HG03442 (cell line): Measurements from ENCODE around the gene SH2D3A.
A peak's percentile ranks its signal among the peaks of the same experiment; 100 is the strongest.

Experiments
- ATAC-seq: cut with Tn5 transposase; IDR thresholded peaks from one replicate; pipeline ENCODE4 v1.9.1; 2021; ENCODE audit warnings: mild to moderate bottlenecking, moderate library complexity; ENCODE audit not compliant: unreplicated experiment

The SH2D3A gene

GRCh38 chr19:6738787-6739389 is 28.3 kb downstream of the SH2D3A start:
- ATAC-seq = no peak

GRCh38 chr19:6737873-6738786 is 29.1 kb downstream of the SH2D3A start:
- no peak for ATAC-seq

DNA sequence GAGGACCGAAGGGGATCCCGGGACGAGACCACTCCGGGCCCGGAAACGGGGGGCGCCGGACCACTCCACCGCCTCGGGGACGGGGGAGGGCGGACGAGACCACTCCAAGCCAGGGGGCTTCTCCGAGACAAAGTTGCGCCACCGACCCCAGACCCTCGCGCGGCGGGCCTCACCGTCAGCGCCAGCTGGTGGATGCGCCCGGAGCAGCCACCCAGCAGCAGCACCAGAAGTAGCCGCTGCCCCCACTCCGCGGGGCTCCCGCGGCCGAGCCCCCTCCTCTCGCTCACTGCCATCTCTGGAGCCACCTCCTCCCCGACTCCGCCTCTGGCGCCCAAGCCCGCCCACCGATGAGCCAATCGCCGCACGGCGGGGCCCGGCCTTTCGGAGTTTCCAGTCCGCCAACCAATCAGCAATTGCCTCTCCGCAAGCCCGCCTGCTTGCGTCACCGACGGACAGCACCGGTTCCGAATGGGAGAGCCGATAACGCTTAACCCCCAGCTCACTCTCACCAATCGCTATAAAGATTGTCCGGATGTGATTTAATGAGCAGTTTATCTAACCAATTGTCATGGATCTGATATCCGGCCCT is 29.9 kb downstream of the SH2D3A start, which contains the start of gene GPR108:
TSS of gene GPR108 (minus strand) at position 297 of the 589 bp plus-strand sequence. CDS start at position 293, 4 bp downstream.
- ATAC-seq = peak; percentile 57

DNA sequence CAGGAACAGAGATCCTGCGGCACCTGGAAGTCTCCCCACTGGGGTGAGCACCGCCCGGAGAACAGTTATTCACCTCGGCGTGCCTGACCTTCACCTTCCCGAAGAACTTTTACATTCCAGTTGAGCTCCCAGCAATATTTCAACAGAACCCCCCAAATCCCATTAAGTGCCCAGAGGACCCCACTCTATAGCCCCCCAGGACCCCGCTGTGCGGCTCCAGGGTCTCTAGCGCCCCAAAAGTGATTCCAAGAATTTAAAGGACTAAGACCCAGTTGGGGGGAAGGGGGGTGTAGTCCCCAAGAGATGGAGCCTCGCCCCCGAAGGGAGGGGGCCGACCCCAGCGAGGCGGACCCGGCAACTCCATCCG is 30.3 kb downstream of the SH2D3A start:
- ATAC-seq = no peak

GRCh38 chr19:6736169-6736916 is 30.9 kb downstream of the SH2D3A start:
- no peak for ATAC-seq

- no peak for ATAC-seq
Measured at GRCh38 chr19:6735181-6735911, 31.9 kb downstream of the SH2D3A start.

DNA sequence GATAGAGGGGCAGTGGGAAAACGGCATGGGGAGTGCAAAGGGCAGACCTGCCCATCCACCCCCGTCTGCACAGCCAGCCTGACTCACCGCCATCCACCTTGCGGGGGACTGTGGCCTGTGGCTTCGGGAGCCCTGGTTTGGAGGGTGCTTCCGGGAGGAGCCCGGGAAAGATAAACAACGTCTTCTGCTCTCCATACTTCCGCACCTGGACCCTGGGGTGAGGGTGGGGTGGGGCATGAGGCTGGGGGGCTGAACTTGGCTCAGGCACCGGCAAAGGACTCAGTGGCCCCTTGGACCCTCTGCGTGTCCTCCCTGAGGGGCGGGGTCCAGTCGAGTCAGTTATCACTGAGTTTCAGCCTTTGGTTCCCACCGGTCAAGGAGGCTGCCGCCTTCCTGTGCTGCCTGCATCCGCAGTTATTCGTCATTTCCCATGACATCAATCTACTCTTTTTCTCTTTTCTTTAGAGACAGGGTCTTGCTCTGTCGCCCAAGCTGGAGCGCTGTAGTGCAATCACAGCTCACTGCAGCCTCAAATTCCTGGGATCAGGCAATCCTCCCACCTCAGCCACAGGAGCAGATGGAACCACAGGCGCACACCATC is 33.0 kb downstream of the SH2D3A start:
- no peak for ATAC-seq

DNA sequence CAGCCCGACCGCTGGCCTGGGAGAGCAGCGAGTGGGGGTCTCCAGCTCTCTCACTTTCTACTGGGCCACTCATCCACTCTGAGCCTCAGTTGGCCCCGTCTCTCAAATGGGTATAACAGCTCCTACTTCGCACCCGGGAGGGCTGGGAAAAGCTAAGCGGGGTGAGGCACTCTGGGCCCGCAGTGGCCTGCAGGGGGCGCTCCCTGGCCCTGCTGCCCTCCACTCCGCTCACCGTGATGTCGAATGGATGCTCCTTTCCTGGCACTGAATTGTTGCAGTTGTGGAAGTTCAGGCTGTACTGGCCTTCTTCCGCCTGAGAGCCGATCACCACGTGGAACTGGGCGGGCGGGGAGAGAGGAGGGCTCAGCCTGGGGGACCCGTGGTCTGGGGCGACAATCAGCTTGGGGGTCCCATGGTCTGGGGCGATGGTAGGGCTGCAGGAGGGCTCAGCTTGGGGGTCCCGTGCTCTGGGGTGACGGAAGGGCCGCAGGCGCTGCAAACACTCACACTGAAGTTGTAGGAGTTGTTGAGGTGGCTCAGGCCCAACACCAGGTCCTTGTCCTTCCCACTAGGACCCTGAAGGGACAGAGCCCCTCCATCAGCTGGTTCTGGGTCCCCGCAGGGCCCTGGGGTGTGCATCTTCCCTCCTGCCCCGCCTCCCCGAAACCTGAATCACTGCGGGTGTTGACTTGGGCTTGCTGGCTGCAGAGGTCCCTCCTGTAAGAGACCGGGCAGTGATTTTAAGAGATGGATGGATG is 33.7 kb downstream of the SH2D3A start:
- no peak for ATAC-seq

DNA sequence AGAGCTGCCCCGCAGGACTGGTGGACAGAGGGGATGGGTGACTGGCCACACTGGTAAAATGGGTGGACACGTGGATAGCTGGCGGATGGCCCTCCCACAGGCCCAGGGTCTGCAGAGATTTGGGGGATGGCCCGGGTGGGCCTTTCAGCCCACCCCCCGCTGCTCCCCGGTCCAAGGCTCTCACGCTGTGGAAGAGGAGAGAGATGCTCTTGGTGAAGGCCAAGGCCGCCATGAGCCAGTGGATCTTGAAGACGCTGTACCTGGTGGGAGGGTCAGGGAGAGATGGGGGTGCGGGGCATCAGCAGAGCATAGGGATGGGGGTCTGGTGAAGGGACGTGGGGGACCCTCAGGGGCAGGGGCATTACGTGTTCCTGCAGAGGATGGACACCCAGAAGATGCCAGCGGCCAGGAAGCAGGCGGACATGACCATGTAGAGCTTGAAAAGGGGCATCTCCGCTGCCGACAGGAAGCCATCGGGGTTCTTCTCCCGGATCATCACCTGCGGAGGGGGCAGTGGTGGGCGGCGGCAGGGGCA is 34.4 kb downstream of the SH2D3A start:
- no peak for ATAC-seq

- no peak for ATAC-seq
Measured at GRCh38 chr19:6731822-6732221, 35.4 kb downstream of the SH2D3A start.

GRCh38 chr19:6730941-6731670 is 36.1 kb downstream of the SH2D3A start:
- no peak for ATAC-seq

DNA sequence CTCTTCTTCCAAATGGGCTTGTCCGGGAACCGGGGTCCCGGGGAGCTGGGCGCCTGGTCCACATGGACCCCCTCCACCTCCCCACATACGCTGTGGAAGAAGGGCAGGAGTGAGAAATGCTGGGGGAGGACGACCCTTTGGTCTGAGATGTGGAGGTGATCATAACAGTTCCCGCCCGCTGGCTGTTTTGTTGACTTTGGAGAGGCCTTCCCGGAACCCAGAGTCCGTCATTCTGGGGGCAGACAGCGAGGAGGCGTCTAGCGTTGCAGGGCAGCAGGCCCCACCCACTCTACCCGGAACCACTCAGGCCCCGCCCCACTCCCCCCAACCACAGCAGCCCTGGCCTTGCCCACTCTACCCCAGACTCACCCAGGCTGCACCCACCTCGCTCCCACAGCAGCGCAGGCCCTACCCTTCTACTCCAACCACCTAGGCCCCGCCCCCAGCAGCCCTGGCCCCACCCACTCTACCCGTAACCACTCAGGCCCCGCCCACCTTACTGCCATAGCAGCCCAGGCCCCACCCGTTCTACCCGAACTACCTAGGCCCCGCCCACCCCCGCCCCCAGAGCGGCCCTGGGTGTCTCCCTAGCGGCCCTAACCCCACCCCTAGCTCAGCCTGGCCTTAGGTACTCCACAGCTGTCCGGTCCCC is 37.0 kb downstream of the SH2D3A start:
- no peak for ATAC-seq

GRCh38 chr19:6729573-6730152 is 37.6 kb downstream of the SH2D3A start:
- ATAC-seq = no peak

GRCh38 chr19:6728346-6728745 is 38.9 kb downstream of the SH2D3A start:
- ATAC-seq = no peak

DNA sequence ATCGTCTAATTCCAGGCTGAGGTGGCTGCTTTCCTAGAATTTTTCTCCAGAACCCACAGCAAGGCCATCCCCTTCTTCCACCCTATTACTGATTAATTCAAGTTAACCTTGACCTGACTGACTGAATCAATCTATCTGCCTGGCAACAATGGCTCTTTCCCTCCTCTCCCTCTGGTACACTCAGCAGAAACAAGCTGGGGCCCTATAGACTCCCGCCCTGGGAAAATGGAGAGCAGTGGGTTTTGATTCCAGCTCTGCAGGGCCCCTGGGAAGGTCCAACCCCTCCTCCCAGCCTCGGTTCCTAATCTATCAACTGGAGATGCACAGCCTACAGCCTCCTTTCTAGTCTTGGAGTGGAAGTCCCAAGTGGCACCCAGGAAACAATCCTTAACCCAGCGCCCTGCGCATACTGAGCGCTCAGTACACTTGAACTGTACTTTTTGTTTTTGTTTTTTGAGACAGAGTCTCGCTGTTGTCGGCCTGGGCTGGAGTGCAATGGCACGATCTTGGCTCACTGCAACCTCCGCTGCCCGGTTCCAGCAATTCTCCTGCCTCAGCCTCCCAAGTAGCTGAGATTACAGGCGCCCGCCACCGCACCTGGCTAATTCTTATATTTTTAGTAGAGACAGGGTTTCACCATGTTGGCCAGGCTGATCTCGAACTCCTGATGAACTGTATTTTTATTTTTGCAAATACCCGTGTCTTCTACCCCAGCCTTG is 41.6 kb downstream of the SH2D3A start:
- no peak for ATAC-seq

DNA sequence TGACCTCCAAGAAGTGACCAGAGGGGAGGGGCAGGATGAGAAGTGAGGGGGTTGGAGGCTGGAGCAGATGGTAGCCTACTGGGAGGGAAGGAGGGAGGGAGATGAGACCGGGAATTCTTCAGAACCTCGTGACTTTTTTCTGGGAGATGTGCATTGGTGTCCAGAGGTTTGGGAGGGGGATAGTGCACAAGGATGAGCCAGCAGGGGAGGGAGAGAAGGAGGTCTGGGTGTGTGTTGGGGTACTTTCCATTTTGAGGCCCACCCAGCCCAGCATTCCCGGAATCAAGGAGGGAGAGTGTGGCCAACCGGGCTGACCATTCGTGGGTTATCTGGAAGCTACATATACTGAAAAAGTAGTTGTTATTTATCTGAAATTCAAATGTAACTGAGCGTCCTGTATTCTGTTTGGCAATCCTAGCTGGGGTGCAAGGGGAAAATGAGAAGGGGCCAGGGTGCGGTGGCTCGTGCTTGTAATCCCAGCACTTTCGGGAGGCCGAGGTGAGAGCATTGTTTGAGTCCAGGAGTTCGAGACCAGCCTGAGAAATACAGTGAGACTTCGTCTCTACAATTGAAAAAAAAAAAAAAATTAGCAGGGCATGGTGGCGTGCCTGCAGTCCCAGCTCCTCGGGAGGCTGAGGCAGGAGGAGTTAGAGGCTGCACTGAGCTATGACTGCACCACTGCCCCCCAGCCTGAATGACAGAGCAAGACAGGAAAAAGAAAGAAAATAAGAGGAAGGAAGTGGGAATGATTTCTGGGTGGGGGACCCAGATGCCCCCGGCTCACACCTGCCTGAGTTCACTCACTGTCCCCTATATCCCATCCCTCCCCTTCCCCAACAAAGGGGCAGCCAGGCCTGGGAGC is 42.4 kb downstream of the SH2D3A start:
- no peak for ATAC-seq
